GM10266 (cell line): ENCODE measurements around the gene PTPRQ.
"Not testable (repeated sequence)": the region's sequence is repeated elsewhere in the genome, so short reads cannot be mapped to it uniquely, and the experiment has no call there.

Source experiments
- DNase-seq: peaks from one replicate; pipeline ENCODE4 v3.0.0; 2012; ENCODE audit errors: extremely low spot score
- CTCF ChIP-seq: IDR thresholded peaks from 2 replicates; pipeline ENCODE4 v1.5.1; 2012; ENCODE audit warnings: mild to moderate bottlenecking, low read depth; ENCODE audit not compliant: control insufficient read depth, insufficient read depth; ENCODE audit errors: missing control alignments

The PTPRQ gene

GRCh38 chr12:80470403-80470802 lies 26.4 kb downstream of the PTPRQ start:
- no peak for DNase-seq
- no peak for TF ChIP-seq CTCF

GRCh38 chr12:80472236-80472635 lies 28.2 kb downstream of the PTPRQ start:
- no peak for DNase-seq
- no peak for TF ChIP-seq CTCF

- peak; percentile 50 for TF ChIP-seq CTCF
- peak; percentile 23 for DNase-seq
These were observed 29.0 kb downstream of the PTPRQ start for GRCh38 chr12:80472911-80473500.

- DNase-seq = not testable (repeated sequence)
These were observed 33.6 kb downstream of the PTPRQ start for GRCh38 chr12:80477521-80478145.

GRCh38 chr12:80484746-80485145 lies 40.7 kb downstream of the PTPRQ start:
- no peak for TF ChIP-seq CTCF
- no peak for DNase-seq

GRCh38 chr12:80485222-80485987 lies 41.4 kb downstream of the PTPRQ start:
- no peak for TF ChIP-seq CTCF
- no peak for DNase-seq

GRCh38 chr12:80490329-80490728 lies 46.3 kb downstream of the PTPRQ start:
- no peak for TF ChIP-seq CTCF
- DNase-seq = no peak
